MM.1S (cell line): ENCODE results near the gene GDF2.
A peak's percentile ranks its signal among the peaks of the same experiment; 100 is the strongest.

Experiments used
- DNase-seq: peaks from one replicate; pipeline ENCODE4 v3.0.0-alpha.2; 2015
- H2AFZ ChIP-seq: fragments of 300-600 bp; sonication (generic); 2 replicates; pipeline ENCODE4 v1.6.0; 2016; ENCODE audit warnings: antibody characterized with exemption, low read length
- H3F3A ChIP-seq: fragments of 300-600 bp; sonication (generic); 2 replicates; pipeline ENCODE4 v1.6.1; 2016; ENCODE audit warnings: mild to moderate bottlenecking, antibody characterized with exemption, low read length, moderate library complexity, mixed read lengths; ENCODE audit not compliant: insufficient read depth
- H3K27ac ChIP-seq: fragments of 300-600 bp; sonication (generic); 2 replicates; pipeline ENCODE4 v1.5.1; 2016; ENCODE audit warnings: mild to moderate bottlenecking, low read length
- H3K27me3 ChIP-seq: fragments of 300-600 bp; sonication (generic); replicated peaks from 2 replicates; pipeline ENCODE4 v1.6.0; 2016; ENCODE audit warnings: low read length; ENCODE audit not compliant: insufficient read depth
- H3K36me3 ChIP-seq: fragments of 300-600 bp; sonication (generic); replicated peaks from 2 replicates; pipeline ENCODE4 v1.6.1; 2016; ENCODE audit warnings: mild to moderate bottlenecking, low read length, mixed read lengths; ENCODE audit not compliant: insufficient read depth
- H3K4me1 ChIP-seq: fragments of 300-600 bp; sonication (generic); 2 replicates; pipeline ENCODE4 v1.6.1; 2016; ENCODE audit warnings: low read length, mixed read lengths
- H3K4me2 ChIP-seq: fragments of 300-600 bp; sonication (generic); 2 replicates; pipeline ENCODE4 v1.6.0; 2016; ENCODE audit warnings: low read depth, low read length
- H3K4me3 ChIP-seq: fragments of 300-600 bp; sonication (generic); 2 replicates; pipeline ENCODE4 v1.5.1; 2016; ENCODE audit warnings: low read length, mixed read lengths
- H3K79me2 ChIP-seq: fragments of 300-600 bp; sonication (generic); 2 replicates; pipeline ENCODE4 v1.6.1; 2016; ENCODE audit warnings: mixed run types, low read length, mixed read lengths
- H3K9ac ChIP-seq: fragments of 300-600 bp; sonication (generic); 2 replicates; pipeline ENCODE4 v1.6.1; 2016; ENCODE audit warnings: low read length, mixed read lengths
- H3K9me2 ChIP-seq: fragments of 300-600 bp; sonication (generic); replicated peaks from 2 replicates; pipeline ENCODE4 v1.6.1; 2016; ENCODE audit warnings: mild to moderate bottlenecking, low read length, mixed read lengths; ENCODE audit not compliant: insufficient read depth
- H3K9me3 ChIP-seq: fragments of 300-600 bp; sonication (generic); replicated peaks from 2 replicates; pipeline ENCODE4 v1.6.1; 2016; ENCODE audit warnings: mild to moderate bottlenecking, low read length, mixed read lengths; ENCODE audit not compliant: insufficient read depth
- H4K20me1 ChIP-seq: fragments of 300-600 bp; sonication (generic); 2 replicates; pipeline ENCODE4 v1.6.1; 2016; ENCODE audit warnings: mild to moderate bottlenecking, low read length, moderate library complexity, mixed read lengths; ENCODE audit not compliant: insufficient read depth
- CTCF ChIP-seq: fragments of 300-600 bp; sonication (generic); IDR thresholded peaks from 2 replicates; pipeline ENCODE4 v1.5.1; 2016; ENCODE audit warnings: antibody characterized with exemption, low read length, mixed read lengths
- EZH2 ChIP-seq: fragments of 300-600 bp; sonication (generic); optimal IDR thresholded peaks from 2 replicates; pipeline ENCODE3; 2017; ENCODE audit warnings: low read depth, mild to moderate bottlenecking, antibody characterized with exemption, low read length, mixed read lengths
- EZH2phosphoT487 ChIP-seq: fragments of 300-600 bp; sonication (generic); IDR thresholded peaks from 2 replicates; pipeline ENCODE4 v1.6.1; 2018; ENCODE audit warnings: antibody characterized with exemption, low read length

Gene GDF2

DNA sequence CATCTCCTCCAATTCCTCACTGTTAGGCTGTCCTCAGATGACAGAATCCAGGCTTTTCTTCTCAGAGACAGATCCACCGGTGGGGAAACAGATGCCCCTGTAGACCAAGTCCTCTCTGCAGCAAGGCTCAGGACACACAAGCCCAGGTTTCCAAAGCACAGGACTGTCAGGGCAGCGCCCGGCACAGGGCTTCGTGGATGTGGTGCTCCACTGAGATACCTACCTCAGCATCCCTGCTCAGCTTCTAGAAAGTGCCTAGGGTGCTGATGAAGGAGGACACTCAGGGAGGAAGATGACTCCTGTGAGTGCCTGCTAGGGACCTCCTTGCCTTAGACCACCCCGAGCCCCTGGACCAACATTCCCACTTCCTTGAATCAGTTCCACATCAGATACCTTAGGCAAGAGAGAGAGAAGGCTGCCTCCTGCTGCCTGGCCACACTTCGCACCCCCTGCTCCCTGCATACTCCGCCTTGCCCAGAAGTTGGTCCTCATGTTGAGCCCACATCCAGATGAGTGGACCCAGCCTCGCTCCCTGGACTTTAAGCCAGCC is 17.0 kb downstream of the GDF2 start:
- Histone ChIP-seq H3K4me1 (no peaks in the 10 kb centered on the region), H3K9ac (no peak overlapping the region), H3K4me3 (no peak overlapping the region), H3K9me3 (no peaks in the 10 kb centered on the region), H4K20me1 (no peaks in the 10 kb centered on the region), H3K4me2 (no peak overlapping the region), H3K36me3 (no peaks in the 10 kb centered on the region), H3K27me3 (no peaks in the 10 kb centered on the region; the same call in 1 of the 2 replicates), H3K27ac (no peak overlapping the region), H3K79me2 (no peaks in the 10 kb centered on the region), H3K9me2 (no peaks in the 10 kb centered on the region), H3F3A (no peaks in the 10 kb centered on the region), H2AFZ (no peak overlapping the region)
- no peak for DNase-seq
- TF ChIP-seq EZH2: no peak
- no peak for TF ChIP-seq EZH2phosphoT487
- no peak for TF ChIP-seq CTCF

DNA sequence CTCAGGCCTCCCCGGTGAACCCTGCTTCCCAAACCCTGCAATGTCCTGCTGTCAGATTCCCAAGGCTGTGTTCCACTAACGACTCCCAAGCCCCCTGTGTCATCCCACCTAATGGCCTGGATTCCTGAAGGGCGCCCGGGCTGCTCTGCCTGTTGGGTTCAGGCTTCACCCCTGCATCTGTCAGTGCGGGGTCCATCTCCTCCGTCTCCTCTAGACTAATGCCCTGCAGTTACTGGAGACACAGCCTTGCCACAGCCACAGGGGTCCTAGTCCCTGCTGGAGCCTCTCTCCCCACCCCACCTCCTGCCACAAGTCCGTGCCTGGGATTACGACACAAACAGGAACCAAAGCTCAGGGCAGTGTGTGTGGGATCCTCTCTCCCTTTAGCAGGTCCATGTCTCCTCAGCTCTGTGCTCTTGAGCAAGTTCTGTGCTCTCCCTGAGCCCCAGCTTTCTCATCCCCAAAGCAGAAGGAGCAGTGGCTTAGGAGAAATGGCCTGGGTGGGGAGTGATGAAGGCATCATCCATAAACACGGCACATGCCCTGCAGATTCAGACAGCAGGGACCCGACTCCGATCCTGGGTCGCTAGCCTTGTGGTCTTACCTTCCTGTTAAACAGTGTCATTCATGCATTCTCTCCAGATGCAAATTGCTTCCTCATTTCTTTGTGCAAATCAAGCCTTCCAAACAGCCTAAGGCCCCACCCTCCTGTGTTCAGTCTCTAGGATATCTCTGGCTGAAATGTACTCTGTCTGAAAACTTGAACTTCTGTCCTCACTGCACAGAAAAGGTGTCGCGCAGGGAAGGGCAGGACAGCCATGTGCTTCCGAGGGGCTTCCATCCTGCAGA is 17.7 kb downstream of the GDF2 start:
- Histone ChIP-seq H3K4me3 (no peak overlapping the region), H3K79me2 (no peaks in the 10 kb centered on the region)
- no peak for DNase-seq

GRCh38 chr10:47340608-47341170 is 18.4 kb downstream of the GDF2 start:
- Histone ChIP-seq H3K4me1 (no peaks in the 10 kb centered on the region), H3K9ac (no peak overlapping the region), H3K27me3 (peaks cover 4% of the 10 kb centered on the region; the same call in 1 of the 2 replicates), H3K27ac (no peak overlapping the region), H3K36me3 (no peaks in the 10 kb centered on the region), H4K20me1 (no peaks in the 10 kb centered on the region), H3K9me3 (no peaks in the 10 kb centered on the region), H3K9me2 (no peaks in the 10 kb centered on the region), H3K4me2 (no peak overlapping the region), H3F3A (no peaks in the 10 kb centered on the region), H2AFZ (no peak overlapping the region), H3K79me2 (no peaks in the 10 kb centered on the region), H3K4me3 (no peak overlapping the region)
- TF ChIP-seq CTCF: peak; percentile 98
- no peak for TF ChIP-seq EZH2phosphoT487
- peak; percentile 46 for DNase-seq

More for the DNA sequence above, 17.7 kb downstream of the GDF2 start:
- no peaks in the 10 kb centered on the region for H3K9me3 ChIP-seq
- H3K4me1 ChIP-seq: no peaks in the 10 kb centered on the region
- no peaks in the 10 kb centered on the region for H3F3A ChIP-seq
- H2AFZ ChIP-seq: no peak overlapping the region
- no peaks in the 10 kb centered on the region for H4K20me1 ChIP-seq
- TF ChIP-seq CTCF: no peak
- no peak for TF ChIP-seq EZH2
- no peak for TF ChIP-seq EZH2phosphoT487
- no peak overlapping the region for H3K9ac ChIP-seq
- H3K4me2 ChIP-seq: no peak overlapping the region
- H3K36me3 ChIP-seq: no peaks in the 10 kb centered on the region
- no peak overlapping the region for H3K27ac ChIP-seq
- no peaks in the 10 kb centered on the region for H3K9me2 ChIP-seq
- peaks cover under 1% of the 10 kb centered on the region; the same call in 1 of the 2 replicates for H3K27me3 ChIP-seq
